Measurements from ENCODE around the gene GRAP2.

DNA sequence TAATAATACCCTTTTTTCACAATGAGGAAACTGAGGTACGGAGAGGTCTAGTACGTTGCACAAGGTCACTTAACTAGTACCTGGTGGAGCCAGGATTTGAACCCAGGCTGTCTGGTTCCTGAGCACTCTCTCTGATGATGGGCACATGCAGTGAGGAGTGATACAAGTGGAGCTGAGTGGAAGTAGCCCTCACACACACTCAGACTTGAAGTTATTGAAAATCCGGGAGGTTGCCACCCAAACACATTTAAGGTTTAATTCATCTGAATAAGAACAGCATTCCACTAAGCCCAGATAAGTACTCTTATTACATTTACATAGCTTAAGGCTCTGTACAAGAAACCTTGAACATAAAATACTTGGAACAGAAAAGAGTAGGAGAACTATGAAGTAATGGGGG, 4.8 kb downstream of the GRAP2 start:
- TF ChIP-seq, protein P1, sequence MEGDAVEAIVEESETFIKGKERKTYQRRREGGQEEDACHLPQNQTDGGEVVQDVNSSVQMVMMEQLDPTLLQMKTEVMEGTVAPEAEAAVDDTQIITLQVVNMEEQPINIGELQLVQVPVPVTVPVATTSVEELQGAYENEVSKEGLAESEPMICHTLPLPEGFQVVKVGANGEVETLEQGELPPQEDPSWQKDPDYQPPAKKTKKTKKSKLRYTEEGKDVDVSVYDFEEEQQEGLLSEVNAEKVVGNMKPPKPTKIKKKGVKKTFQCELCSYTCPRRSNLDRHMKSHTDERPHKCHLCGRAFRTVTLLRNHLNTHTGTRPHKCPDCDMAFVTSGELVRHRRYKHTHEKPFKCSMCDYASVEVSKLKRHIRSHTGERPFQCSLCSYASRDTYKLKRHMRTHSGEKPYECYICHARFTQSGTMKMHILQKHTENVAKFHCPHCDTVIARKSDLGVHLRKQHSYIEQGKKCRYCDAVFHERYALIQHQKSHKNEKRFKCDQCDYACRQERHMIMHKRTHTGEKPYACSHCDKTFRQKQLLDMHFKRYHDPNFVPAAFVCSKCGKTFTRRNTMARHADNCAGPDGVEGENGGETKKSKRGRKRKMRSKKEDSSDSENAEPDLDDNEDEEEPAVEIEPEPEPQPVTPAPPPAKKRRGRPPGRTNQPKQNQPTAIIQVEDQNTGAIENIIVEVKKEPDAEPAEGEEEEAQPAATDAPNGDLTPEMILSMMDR (IDR thresholded peaks at IDR 0.05 in 2 of 3, conservative IDR thresholded peaks at IDR 0.05 in 1 of 3; ENCODE audit: control insufficient read depth in 2 of 3, extremely low read depth in 1 of 3, insufficient read depth in 1 of 3, low read depth in 3 of 3, low read length in 3 of 3), result no peak
- TF ChIP-seq BRCA1 (IDR thresholded peaks at IDR 0.05; ENCODE audit: low read depth, low read length) (no peak), POLR2AphosphoS5 (IDR thresholded peaks at IDR 0.05; ENCODE audit: low read length) (no peak), NR2C1 (IDR thresholded peaks at IDR 0.05) (no peak), ZNF24 (IDR thresholded peaks at IDR 0.05) (no peak; the same call in 1 of the 2 replicates), KLF5 (IDR thresholded peaks at IDR 0.05; ENCODE audit: partially characterized antibody) (no peak), SMC3 (IDR thresholded peaks at IDR 0.05; ENCODE audit: borderline replicate concordance, low read length) (no peak), NR2C2 (IDR thresholded peaks at IDR 0.05; ENCODE audit: borderline replicate concordance, control insufficient read depth, insufficient read length, low read depth) (no peak)
- TF ChIP-seq, protein P2, sequence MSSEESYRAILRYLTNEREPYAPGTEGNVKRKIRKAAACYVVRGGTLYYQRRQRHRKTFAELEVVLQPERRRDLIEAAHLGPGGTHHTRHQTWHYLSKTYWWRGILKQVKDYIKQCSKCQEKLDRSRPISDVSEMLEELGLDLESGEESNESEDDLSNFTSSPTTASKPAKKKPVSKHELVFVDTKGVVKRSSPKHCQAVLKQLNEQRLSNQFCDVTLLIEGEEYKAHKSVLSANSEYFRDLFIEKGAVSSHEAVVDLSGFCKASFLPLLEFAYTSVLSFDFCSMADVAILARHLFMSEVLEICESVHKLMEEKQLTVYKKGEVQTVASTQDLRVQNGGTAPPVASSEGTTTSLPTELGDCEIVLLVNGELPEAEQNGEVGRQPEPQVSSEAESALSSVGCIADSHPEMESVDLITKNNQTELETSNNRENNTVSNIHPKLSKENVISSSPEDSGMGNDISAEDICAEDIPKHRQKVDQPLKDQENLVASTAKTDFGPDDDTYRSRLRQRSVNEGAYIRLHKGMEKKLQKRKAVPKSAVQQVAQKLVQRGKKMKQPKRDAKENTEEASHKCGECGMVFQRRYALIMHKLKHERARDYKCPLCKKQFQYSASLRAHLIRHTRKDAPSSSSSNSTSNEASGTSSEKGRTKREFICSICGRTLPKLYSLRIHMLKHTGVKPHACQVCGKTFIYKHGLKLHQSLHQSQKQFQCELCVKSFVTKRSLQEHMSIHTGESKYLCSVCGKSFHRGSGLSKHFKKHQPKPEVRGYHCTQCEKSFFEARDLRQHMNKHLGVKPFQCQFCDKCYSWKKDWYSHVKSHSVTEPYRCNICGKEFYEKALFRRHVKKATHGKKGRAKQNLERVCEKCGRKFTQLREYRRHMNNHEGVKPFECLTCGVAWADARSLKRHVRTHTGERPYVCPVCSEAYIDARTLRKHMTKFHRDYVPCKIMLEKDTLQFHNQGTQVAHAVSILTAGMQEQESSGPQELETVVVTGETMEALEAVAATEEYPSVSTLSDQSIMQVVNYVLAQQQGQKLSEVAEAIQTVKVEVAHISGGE (CRISPR knock-in tag; IDR thresholded peaks at IDR 0.05), result no peak
- TF ChIP-seq, protein P3, sequence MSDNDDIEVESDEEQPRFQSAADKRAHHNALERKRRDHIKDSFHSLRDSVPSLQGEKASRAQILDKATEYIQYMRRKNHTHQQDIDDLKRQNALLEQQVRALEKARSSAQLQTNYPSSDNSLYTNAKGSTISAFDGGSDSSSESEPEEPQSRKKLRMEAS (IDR thresholded peaks at IDR 0.05; ENCODE audit: low read depth, low read length), result no peak
- TF ChIP-seq, protein P4, sequence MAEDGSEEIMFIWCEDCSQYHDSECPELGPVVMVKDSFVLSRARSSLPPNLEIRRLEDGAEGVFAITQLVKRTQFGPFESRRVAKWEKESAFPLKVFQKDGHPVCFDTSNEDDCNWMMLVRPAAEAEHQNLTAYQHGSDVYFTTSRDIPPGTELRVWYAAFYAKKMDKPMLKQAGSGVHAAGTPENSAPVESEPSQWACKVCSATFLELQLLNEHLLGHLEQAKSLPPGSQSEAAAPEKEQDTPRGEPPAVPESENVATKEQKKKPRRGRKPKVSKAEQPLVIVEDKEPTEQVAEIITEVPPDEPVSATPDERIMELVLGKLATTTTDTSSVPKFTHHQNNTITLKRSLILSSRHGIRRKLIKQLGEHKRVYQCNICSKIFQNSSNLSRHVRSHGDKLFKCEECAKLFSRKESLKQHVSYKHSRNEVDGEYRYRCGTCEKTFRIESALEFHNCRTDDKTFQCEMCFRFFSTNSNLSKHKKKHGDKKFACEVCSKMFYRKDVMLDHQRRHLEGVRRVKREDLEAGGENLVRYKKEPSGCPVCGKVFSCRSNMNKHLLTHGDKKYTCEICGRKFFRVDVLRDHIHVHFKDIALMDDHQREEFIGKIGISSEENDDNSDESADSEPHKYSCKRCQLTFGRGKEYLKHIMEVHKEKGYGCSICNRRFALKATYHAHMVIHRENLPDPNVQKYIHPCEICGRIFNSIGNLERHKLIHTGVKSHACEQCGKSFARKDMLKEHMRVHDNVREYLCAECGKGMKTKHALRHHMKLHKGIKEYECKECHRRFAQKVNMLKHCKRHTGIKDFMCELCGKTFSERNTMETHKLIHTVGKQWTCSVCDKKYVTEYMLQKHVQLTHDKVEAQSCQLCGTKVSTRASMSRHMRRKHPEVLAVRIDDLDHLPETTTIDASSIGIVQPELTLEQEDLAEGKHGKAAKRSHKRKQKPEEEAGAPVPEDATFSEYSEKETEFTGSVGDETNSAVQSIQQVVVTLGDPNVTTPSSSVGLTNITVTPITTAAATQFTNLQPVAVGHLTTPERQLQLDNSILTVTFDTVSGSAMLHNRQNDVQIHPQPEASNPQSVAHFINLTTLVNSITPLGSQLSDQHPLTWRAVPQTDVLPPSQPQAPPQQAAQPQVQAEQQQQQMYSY (CRISPR knock-in tag; IDR thresholded peaks at IDR 0.05), result no peak
